TTC549 (cell line): ENCODE results near the gene NKX2-1.
"Not testable (repeated sequence)": the region's sequence is repeated elsewhere in the genome, so short reads cannot be mapped to it uniquely, and the experiment has no call there.

Experiments
- FAIRE-seq: peaks from 2 replicates; lab custom pipeline; 2012; peaks lifted over from hg19 to GRCh38; lab: Jason Lieb, UNC

The NKX2-1 gene

DNA sequence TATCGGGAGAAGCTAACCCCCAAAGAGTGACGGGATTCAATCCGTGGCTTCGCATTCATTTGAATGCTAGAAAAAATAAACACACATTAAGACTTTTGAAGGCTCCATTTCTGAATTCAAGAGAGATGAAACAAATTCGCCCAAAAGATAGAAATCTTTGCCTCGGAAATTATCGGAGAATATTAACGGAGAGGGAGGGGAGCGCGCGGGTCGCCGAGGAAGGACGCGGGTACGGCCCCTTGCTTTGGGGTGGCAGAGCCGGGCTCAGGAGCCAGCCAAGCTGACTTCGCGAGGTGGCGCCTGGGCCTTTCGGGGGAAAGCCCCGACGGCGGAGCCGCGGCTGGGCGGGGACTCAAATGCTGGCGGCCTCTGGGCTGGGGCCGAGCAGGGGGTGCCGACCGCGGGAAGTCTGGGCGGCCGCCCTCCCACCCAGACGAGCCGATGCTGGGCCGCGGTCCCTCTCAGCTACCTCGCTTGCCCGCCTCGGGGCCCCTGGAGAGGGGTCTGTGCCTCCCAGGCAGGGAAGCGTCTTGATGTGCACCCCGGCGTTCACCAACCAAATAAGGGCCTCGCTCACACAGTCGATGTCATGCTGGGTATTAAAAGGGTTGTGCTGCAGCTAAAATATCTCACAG, 14.7 kb downstream of the NKX2-1 start:
- no peak for FAIRE-seq

DNA sequence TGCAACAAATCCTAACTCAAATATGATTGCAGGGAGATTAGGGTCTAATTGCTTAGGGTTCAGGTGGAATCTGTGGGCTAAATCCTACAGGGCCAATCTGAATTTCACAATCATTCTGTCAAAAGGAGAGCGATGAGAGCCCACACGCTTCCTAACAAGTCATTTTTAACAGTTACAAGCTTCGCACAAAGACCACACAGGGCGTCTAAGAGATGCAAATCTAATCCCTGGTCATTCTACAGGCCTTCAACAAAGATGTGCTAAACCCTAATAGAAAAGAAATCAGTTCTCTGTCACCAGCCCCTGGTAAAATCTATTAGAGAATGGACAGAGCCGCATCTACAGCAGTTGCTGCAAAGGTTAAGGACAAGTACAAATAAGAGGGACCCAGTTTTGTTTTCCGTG, 15.3 kb downstream of the NKX2-1 start:
- FAIRE-seq: no peak

DNA sequence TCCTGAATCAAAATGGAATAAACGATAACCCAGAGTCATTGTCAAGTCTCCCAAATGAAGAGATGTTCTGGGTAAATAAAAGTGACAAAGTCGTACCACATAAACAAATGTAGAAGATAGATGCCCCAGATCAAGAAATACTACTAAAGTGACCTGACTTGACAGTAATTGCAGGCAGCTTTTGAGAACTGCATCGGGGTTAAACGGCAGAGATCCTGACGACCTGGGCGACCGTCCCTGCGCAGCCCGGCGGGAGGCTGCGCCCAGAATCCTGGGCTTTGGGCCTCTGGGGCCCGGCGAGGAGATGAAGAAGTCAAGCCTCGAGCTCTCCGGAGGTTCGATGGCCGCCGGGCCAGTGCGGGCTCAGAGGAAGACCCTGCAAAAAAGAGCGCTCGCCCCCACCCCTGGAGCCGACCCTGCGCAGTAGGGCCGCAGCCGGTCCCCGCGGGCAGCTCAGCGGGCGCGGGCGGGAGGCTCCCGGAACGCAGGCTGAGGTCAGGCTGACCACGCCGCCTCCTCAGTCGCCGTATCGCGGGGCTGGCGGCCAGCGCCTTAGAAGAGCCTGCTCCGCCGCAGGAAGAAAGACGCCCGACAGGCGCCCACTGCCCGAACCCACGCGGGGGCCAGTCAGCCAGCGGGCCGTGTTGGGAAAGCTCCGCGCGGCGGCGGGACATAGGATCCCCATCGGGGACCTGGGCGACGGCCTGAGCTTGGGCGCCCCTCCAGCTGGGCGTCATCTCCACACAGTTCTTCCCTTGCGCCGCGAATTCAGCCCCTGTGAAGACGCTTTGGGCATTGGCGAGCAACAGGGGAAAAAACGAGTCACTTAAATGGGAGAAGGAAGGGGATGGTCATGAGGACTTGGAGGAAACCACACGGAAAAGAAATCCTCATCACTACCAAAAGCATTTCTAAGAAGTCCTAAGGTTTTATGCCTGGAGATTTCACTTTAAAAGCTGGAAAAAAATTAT, 16.0 kb downstream of the NKX2-1 start:
- no peak for FAIRE-seq

DNA sequence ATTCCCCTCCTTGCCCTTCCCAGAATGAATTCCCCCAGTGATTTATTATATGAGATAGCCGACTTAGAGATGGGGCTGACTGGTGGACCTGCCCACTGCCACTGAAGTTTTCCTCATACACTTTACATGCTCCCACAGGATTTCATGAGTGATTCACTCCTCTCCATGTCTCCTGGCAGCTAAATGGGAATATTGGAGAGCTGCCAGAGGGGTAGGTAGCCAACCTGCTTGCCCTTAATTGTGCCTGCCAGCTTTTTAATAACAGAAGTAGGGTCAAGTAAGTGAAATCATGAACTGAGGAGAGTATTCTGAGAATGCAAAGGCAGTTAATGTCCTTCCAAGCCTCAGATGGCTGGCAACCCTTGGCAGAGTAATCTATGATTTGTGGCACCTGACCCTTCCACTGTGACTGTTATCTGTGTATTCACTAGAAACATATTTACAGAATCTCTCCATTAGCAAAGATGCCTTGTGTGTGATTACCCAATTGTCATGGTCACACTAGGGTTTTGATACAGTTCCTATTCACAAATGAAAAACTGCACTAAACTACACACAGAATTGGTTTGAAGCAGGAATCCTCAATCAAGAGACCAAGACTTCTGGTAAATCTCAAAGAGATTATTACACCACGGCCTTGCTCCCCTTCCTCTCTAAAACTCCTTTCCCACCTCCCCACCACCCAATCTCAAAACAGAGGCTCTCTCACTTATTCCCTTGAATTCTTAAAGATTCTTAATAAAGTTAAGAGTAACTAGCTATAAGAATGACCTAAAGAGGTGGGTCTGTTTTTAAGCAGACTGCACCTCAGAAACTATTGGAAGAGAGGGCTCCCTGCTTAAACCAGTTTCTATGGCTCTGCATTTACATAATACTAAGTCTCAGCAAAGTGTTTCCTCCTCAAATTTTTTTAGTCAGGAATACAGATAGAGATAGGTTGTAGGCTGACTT, 17.2 kb downstream of the NKX2-1 start:
- no peak for FAIRE-seq

DNA sequence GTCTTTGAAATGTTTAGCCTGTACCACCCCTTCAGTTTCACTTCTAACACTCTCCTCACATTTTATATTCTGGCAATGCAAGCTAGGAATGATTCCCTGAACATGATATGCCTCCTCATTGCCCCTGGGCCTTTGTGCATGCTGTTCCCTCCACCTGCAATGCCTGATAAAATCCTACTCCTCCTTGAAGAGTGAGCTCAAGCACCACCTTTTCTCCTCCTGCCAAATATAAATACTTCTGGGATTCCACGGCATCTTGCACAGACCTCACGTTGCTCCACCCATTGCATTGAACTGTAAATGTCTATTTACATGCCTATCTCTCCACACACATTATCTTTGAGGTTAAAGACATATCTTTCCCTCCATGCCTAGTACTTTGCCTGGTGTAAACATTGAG, 21.1 kb downstream of the NKX2-1 start:
- no peak for FAIRE-seq

DNA sequence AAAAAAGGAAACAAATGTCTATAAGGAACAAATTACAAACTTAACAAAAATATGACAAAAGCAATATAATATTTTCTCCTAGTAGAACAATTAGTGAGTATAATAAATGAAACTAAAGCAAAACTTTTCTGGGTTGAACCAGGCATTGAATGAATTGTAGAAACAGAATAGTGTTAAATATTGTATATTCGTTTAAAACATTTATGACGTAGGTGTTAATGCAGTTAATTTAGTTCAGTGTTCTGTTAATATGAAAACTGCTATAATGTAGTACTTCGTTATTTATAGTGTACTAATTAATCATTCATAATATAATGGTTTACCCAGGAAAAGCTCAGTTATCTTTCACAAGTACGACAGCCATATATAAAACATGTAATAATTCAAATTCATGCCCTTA, 23.7 kb downstream of the NKX2-1 start:
- no peak for FAIRE-seq

DNA sequence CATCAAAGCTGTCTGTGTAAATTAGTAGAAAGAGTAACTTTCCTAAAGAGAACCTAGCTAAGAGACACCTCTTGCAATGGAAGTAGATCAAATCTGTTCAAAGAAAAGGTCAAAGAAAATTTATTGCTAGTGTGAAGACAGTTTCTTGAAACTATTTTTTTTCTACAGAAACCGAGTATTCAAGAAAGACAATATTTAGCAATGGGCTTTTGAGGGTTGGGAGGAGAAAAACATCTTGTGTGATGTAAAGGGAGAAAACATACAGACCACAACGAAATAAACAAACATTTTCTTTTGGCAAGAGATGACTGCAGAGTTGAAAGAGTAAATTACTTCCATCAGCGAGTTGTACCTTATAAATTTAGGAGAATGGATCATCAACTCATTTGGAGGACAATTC, 24.4 kb downstream of the NKX2-1 start:
- FAIRE-seq: no peak

DNA sequence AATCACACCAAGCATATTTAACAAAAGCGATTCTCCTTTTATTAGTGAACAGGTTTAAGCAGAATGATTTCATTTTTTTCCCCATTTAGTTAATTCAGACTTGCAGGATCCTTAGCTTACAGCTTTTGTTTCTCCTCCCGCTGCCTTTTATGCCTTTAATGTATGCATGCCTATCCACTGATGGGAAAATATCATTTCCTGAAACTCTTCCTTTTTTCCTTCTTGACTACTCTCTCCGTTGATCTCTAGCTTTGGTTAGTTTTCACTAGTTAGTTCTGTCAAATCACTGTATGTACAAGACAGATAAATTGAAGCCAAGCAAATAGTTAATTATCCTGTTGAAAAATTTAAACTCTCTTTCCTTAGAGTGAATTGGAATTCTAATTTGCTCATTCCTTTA, 26.3 kb downstream of the NKX2-1 start:
- FAIRE-seq: no peak

DNA sequence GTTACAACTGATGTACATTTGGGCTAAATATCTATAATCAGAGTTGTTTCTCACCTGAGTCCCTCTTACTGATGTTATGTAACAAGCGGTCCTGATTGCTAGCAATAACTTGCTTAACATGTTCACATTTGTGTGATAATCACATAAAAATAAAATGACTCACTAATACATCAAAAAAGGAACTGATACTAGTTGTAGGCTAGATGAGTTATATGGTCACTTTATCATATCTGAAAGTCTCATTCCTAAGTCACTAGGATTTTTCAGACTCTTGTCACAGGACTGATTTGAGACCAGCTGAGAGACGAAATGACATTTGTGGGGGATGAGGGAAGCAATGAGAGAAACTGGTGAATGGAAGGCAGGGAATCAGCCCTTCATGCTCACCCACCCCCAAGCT, 34.3 kb downstream of the NKX2-1 start:
- FAIRE-seq: no peak

DNA sequence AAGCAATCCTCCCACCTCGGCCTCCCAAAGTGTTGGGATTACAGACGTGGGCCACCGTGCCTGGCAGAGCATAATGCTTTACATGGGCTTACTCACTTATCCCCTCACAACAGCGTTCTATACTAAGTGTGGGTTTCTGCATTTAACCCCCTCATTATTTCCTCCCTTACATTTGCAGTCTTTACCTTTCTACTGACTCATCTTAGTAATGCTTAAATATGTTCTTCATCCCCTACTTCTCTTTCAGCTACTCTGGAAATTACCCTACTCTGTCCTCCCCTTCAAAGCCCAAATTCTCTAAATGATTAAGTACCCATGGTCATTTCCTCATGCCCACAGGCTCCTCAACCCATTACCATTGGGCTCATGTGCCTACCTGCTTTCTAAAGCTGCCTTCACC, 40.7 kb downstream of the NKX2-1 start:
- no peak for FAIRE-seq

DNA sequence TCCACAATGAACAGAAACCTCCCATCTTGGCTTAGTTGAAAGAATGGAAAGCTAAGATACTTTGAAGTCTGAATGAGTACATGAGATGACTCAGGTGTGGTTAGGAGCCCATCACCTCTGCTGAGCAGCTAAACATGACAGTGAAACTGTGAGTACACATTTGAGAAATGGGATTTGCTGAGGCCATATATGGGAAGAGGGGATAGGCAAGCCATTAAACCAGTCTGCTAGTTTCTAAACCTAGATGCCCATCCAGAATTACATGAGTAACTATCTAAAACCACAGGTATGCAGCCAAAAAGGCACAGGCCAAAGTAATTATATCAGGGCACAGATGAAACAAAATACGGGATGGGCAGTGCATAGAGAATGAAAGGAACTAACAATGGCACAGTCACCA, 41.2 kb downstream of the NKX2-1 start:
- FAIRE-seq: no peak

DNA sequence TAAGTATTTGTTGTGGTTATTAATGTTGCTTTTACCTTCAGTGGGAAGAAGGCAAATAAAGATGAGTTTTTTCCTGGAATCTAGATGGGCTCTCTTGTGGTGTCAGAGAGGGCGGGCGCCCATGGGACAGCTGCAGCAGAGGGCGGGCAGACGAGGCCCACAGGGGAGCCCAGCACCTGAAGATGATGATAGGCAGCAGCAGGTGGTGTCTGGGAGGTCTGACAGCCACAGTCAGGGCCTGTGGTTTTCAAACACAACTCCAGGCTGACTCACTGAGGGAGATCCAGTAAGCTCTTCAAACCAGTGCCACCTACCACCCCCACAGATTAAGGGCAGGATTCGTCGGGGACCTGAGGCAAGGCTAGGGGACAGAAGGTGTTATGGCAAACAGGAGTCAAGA, 42.8 kb downstream of the NKX2-1 start:
- no peak for FAIRE-seq

DNA sequence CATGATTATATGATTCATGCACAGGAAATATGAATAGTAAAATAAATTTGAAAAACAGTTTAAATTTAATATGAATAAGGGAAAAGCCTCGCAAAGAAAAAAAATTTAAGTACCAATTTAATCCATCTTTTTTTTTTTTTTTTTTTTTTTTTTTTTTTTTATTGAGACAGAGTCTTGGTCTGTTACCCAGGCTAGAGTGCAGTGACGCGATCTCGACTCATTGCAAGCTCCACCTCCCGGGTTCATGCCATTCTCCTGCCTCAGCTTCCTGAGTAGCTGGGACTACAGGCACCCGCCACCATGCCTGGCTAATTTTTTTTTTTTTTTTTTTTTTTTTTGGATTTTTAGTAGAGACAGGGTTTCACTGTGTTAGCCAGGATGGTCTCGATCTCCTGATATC, 44.0 kb downstream of the NKX2-1 start:
- not testable (repeated sequence) for FAIRE-seq

DNA sequence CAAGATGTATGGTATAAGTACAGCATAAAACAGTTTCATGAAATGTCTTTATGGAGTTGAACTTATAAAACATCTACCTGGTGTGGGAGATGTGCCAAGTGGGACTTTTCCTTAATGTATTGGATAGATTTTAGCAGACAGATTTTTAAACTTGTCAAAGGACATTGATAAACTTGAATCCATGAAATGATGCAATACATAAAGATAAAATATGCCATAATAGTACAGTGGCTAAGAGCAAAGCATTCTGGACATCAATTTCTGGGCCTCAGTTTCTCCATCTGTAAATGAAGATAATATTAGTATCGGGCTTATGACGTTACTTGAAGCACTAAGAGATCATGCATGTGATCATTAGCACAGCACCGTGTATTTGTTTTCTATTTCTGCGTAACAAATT, 45.4 kb downstream of the NKX2-1 start:
- FAIRE-seq: no peak

DNA sequence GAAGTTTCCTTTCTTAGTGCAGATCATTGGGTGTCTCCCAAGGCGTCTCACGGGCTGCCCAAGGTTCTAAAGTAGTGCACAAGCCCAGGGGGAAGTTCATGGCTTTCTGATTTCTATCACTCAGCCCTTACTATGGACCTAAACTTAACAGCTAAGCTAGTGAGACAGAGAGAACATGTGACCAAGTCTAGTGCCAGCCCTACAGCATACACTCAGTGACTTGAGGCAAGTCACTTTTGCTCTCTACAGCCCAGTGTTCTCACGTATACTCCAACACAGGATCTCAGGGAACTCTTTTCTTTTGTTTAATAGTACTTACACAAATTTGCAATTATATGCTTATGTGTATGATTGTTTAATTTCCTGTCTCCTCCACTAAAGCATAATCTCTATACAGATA, 48.6 kb downstream of the NKX2-1 start:
- no peak for FAIRE-seq

DNA sequence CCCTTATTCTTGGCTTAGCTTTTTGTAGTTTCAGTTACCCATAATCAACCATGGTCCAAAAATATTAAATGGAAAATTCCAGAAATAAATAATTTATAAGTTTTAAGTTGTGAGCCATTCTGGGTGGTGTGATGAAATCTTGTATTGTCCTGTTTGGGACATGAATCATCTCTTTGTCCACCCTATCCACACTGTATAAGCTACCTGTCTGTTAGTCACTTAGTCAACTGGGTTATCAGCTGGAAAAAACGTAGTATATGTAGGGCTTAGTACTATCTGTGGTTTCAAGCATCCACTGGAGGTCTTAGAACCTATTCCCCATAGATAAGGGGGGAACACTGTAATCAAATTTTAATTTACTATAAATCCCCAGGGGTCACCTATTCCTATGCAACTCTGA, 52.7 kb downstream of the NKX2-1 start:
- no peak for FAIRE-seq
